NOMO-1 (cell line): Measurements from ENCODE around the gene GLDC.

Source experiments
- DNase-seq, 2 experiments: peaks; one replicate each; lab custom pipeline; 2025; ENCODE audit not compliant: unreplicated experiment in 2 of 2; lab: John Stamatoyannopoulos, UW

GLDC gene

GRCh38 chr9:6525326-6526045 lies 120.0 kb downstream of the GLDC start:
- DNase-seq = no peak

- DNase-seq = no peak
Observed at GRCh38 chr9:6522263-6522662, 123.3 kb downstream of the GLDC start.

GRCh38 chr9:6512085-6512657 lies 133.4 kb downstream of the GLDC start:
- no peak for DNase-seq

GRCh38 chr9:6506571-6506970 lies 139.0 kb downstream of the GLDC start:
- no peak for DNase-seq

- no peak for DNase-seq
Observed at GRCh38 chr9:6502399-6502798, 143.1 kb downstream of the GLDC start.

GRCh38 chr9:6501526-6502210 lies 143.9 kb downstream of the GLDC start:
- DNase-seq = no peak

- no peak for DNase-seq
Observed at GRCh38 chr9:6498982-6499381, 146.5 kb downstream of the GLDC start.

GRCh38 chr9:6495466-6495865 lies 150.1 kb downstream of the GLDC start:
- DNase-seq = no peak

- DNase-seq = no peak
Observed at GRCh38 chr9:6490863-6491262, 154.7 kb downstream of the GLDC start.

GRCh38 chr9:6489099-6489498 lies 156.4 kb downstream of the GLDC start:
- no peak for DNase-seq

- DNase-seq = no peak
Observed at GRCh38 chr9:6488395-6488794, 157.1 kb downstream of the GLDC start.

- DNase-seq = no peak
Observed at GRCh38 chr9:6484210-6484609, 161.3 kb downstream of the GLDC start.
